MM.1S (cell line): ENCODE data around the gene DDX51.

Experiments used
- DNase-seq: peaks from one replicate; pipeline ENCODE4 v3.0.0-alpha.2; 2015
- H2AFZ ChIP-seq: fragments of 300-600 bp; sonication (generic); 2 replicates; pipeline ENCODE4 v1.6.0; 2016; ENCODE audit warnings: antibody characterized with exemption, low read length
- H3F3A ChIP-seq: fragments of 300-600 bp; sonication (generic); 2 replicates; pipeline ENCODE4 v1.6.1; 2016; ENCODE audit warnings: mild to moderate bottlenecking, antibody characterized with exemption, low read length, moderate library complexity, mixed read lengths; ENCODE audit not compliant: insufficient read depth
- H3K27ac ChIP-seq: fragments of 300-600 bp; sonication (generic); 2 replicates; pipeline ENCODE4 v1.5.1; 2016; ENCODE audit warnings: mild to moderate bottlenecking, low read length
- H3K27me3 ChIP-seq: fragments of 300-600 bp; sonication (generic); replicated peaks from 2 replicates; pipeline ENCODE4 v1.6.0; 2016; ENCODE audit warnings: low read length; ENCODE audit not compliant: insufficient read depth
- H3K36me3 ChIP-seq: fragments of 300-600 bp; sonication (generic); replicated peaks from 2 replicates; pipeline ENCODE4 v1.6.1; 2016; ENCODE audit warnings: mild to moderate bottlenecking, low read length, mixed read lengths; ENCODE audit not compliant: insufficient read depth
- H3K4me1 ChIP-seq: fragments of 300-600 bp; sonication (generic); 2 replicates; pipeline ENCODE4 v1.6.1; 2016; ENCODE audit warnings: low read length, mixed read lengths
- H3K4me2 ChIP-seq: fragments of 300-600 bp; sonication (generic); 2 replicates; pipeline ENCODE4 v1.6.0; 2016; ENCODE audit warnings: low read depth, low read length
- H3K4me3 ChIP-seq: fragments of 300-600 bp; sonication (generic); 2 replicates; pipeline ENCODE4 v1.5.1; 2016; ENCODE audit warnings: low read length, mixed read lengths
- H3K79me2 ChIP-seq: fragments of 300-600 bp; sonication (generic); 2 replicates; pipeline ENCODE4 v1.6.1; 2016; ENCODE audit warnings: mixed run types, low read length, mixed read lengths
- H3K9ac ChIP-seq: fragments of 300-600 bp; sonication (generic); 2 replicates; pipeline ENCODE4 v1.6.1; 2016; ENCODE audit warnings: low read length, mixed read lengths
- H3K9me2 ChIP-seq: fragments of 300-600 bp; sonication (generic); replicated peaks from 2 replicates; pipeline ENCODE4 v1.6.1; 2016; ENCODE audit warnings: mild to moderate bottlenecking, low read length, mixed read lengths; ENCODE audit not compliant: insufficient read depth
- H3K9me3 ChIP-seq: fragments of 300-600 bp; sonication (generic); replicated peaks from 2 replicates; pipeline ENCODE4 v1.6.1; 2016; ENCODE audit warnings: mild to moderate bottlenecking, low read length, mixed read lengths; ENCODE audit not compliant: insufficient read depth
- H4K20me1 ChIP-seq: fragments of 300-600 bp; sonication (generic); 2 replicates; pipeline ENCODE4 v1.6.1; 2016; ENCODE audit warnings: mild to moderate bottlenecking, low read length, moderate library complexity, mixed read lengths; ENCODE audit not compliant: insufficient read depth
- EZH2 ChIP-seq: fragments of 300-600 bp; sonication (generic); optimal IDR thresholded peaks from 2 replicates; pipeline ENCODE3; 2017; ENCODE audit warnings: low read depth, mild to moderate bottlenecking, antibody characterized with exemption, low read length, mixed read lengths
- EZH2phosphoT487 ChIP-seq: fragments of 300-600 bp; sonication (generic); IDR thresholded peaks from 2 replicates; pipeline ENCODE4 v1.6.1; 2018; ENCODE audit warnings: antibody characterized with exemption, low read length
- TF ChIP-seq, protein P1 (sequence below): fragments of 300-600 bp; sonication (generic); IDR thresholded peaks from 2 replicates; pipeline ENCODE4 v1.5.1; 2016; ENCODE audit warnings: antibody characterized with exemption, low read length, mixed read lengths

DDX51 gene

DNA sequence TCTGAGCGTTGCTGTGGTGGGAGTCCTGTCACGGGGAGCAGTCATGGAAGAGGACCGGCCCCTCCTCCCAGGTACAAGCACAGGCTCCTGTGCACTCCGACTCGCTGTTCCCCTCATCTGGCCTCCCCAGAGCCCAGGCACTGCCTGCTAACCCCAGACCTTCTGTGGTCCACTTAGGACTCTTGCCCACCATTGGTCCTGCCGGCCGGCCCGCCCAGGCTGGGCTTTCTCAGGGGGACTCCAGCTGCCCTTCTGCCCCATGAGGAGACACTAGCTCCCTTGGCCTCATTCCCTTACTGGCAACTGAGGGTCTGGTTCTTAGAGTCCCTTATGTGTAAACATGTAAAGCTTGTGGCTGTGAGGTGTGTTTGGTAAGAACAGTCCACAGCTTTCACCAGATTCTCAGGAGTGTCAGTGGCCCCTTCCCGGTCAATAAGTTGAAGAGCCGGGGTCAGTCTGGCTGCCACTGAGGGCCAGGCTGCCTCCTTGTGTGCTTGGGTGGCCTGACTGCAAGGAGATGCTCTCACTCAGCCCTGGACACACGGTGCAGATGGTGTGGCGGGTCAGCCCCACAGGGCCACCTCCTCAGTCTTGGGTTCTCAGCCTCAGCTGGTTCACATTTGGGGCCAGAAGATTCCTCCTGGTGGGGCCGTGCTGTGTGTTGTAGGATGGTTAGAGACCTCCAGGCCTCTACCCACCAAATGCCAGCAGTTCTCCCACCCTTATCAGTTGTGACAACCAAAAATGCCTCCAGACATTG lies 43.6 kb downstream of the DDX51 start:
- Histone ChIP-seq H3K79me2 (no peaks in the 10 kb centered on the region), H3K9me2 (no peaks in the 10 kb centered on the region), H3K36me3 (no peaks in the 10 kb centered on the region), H3K27me3 (no peaks in the 10 kb centered on the region), H3K9me3 (no peaks in the 10 kb centered on the region), H2AFZ (no peak overlapping the region), H4K20me1 (no peaks in the 10 kb centered on the region), H3K4me3 (no peak overlapping the region), H3K27ac (no peak overlapping the region), H3K4me1 (no peaks in the 10 kb centered on the region), H3F3A (no peaks in the 10 kb centered on the region), H3K4me2 (no peak overlapping the region), H3K9ac (no peak overlapping the region)
- no peak for TF ChIP-seq EZH2
- no peak for TF ChIP-seq EZH2phosphoT487
- TF ChIP-seq, protein P1, sequence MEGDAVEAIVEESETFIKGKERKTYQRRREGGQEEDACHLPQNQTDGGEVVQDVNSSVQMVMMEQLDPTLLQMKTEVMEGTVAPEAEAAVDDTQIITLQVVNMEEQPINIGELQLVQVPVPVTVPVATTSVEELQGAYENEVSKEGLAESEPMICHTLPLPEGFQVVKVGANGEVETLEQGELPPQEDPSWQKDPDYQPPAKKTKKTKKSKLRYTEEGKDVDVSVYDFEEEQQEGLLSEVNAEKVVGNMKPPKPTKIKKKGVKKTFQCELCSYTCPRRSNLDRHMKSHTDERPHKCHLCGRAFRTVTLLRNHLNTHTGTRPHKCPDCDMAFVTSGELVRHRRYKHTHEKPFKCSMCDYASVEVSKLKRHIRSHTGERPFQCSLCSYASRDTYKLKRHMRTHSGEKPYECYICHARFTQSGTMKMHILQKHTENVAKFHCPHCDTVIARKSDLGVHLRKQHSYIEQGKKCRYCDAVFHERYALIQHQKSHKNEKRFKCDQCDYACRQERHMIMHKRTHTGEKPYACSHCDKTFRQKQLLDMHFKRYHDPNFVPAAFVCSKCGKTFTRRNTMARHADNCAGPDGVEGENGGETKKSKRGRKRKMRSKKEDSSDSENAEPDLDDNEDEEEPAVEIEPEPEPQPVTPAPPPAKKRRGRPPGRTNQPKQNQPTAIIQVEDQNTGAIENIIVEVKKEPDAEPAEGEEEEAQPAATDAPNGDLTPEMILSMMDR = no peak
- DNase-seq = no peak

DNA sequence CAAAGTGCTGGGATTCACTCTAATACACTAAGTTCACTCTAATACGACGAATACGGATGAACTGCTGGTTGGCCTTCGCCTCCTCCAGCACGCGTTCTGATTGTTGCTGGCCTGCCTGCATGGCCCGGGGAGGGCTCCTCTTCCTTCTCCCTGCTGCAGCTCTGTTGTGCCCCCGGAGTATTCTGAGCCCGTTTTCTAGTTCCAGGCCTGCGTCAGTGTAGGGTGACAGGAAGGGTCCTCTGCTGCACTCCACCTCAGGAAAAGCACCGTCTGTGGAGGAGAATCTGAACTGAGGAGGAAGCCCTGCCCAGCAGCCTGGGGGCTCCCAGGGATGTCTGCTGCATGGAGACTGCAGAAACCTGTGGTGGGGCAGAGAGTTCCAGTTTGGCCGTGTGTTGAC lies 44.4 kb downstream of the DDX51 start:
- Histone ChIP-seq H2AFZ (no peak overlapping the region), H3K4me3 (no peak overlapping the region), H3K36me3 (no peaks in the 10 kb centered on the region), H3K9me2 (no peaks in the 10 kb centered on the region), H3F3A (no peaks in the 10 kb centered on the region), H3K4me1 (no peaks in the 10 kb centered on the region), H3K79me2 (no peaks in the 10 kb centered on the region), H4K20me1 (no peaks in the 10 kb centered on the region), H3K4me2 (no peak overlapping the region), H3K27me3 (no peaks in the 10 kb centered on the region), H3K9me3 (no peaks in the 10 kb centered on the region), H3K27ac (no peak overlapping the region), H3K9ac (no peak overlapping the region)
- TF ChIP-seq, protein P1 = no peak
- no peak for TF ChIP-seq EZH2
- no peak for TF ChIP-seq EZH2phosphoT487
- no peak for DNase-seq

DNA sequence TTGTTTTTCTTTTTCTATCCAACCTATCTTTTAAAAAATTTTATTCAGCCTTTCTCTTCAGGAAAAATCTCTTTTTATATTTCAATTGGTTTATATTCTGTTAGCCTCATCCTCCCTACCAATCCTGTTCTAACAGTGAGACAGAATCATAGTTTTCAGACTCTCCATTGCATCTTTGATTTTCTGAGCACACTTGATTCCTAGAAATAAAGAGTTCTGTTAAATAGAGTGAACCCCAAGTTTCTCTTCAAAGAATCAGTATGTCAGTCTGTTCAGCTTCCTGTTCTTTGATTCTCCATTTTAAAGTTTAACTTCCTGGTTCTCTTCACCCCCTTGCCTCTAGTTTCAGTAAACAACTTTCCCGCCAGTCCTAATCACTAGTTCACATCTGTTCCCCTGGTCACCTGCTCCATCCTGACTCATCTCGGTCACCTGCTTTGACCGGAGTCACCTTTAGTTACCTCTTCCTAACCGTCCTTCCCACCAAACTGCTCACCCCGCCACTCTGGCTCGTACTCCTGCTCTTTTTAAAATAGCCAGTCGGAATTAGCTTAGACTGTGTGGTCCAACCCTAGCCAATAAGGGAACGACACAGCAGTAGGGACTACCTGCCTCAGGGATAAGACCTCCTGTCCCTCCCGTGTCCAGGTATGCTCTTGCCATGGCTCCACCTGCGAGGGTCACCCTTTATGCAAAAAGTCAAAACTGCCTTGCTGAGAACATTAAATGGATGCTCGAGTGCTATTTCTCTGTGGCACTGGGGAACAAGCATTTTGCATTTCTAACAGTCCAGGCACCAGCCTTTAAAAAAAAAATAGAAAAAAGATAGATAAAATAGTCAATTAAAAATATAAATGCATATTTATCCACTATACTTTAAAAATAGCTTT lies 48.4 kb downstream of the DDX51 start:
- Histone ChIP-seq H3K36me3 (no peaks in the 10 kb centered on the region), H3K9me2 (no peaks in the 10 kb centered on the region), H3K9ac (no peak overlapping the region), H3K4me1 (no peaks in the 10 kb centered on the region), H3K27me3 (no peaks in the 10 kb centered on the region), H3K79me2 (no peaks in the 10 kb centered on the region), H3K4me2 (no peak overlapping the region), H2AFZ (no peak overlapping the region), H3K9me3 (no peaks in the 10 kb centered on the region), H3F3A (no peaks in the 10 kb centered on the region), H3K27ac (no peak overlapping the region), H3K4me3 (no peak overlapping the region), H4K20me1 (no peaks in the 10 kb centered on the region)
- TF ChIP-seq, protein P1 = no peak
- no peak for TF ChIP-seq EZH2phosphoT487
- DNase-seq = no peak
